DMS 273 (cell line): ENCODE data around the gene ATG9A.
A peak's percentile ranks its signal among the peaks of the same experiment; 100 is the strongest.
"Not testable (repeated sequence)": the region's sequence is repeated elsewhere in the genome, so short reads cannot be mapped to it uniquely, and the experiment has no call there.

Source experiments
- DNase-seq: peaks from one replicate; lab custom pipeline; 2025; ENCODE audit not compliant: unreplicated experiment; lab: John Stamatoyannopoulos, UW

The ATG9A gene, protein sequence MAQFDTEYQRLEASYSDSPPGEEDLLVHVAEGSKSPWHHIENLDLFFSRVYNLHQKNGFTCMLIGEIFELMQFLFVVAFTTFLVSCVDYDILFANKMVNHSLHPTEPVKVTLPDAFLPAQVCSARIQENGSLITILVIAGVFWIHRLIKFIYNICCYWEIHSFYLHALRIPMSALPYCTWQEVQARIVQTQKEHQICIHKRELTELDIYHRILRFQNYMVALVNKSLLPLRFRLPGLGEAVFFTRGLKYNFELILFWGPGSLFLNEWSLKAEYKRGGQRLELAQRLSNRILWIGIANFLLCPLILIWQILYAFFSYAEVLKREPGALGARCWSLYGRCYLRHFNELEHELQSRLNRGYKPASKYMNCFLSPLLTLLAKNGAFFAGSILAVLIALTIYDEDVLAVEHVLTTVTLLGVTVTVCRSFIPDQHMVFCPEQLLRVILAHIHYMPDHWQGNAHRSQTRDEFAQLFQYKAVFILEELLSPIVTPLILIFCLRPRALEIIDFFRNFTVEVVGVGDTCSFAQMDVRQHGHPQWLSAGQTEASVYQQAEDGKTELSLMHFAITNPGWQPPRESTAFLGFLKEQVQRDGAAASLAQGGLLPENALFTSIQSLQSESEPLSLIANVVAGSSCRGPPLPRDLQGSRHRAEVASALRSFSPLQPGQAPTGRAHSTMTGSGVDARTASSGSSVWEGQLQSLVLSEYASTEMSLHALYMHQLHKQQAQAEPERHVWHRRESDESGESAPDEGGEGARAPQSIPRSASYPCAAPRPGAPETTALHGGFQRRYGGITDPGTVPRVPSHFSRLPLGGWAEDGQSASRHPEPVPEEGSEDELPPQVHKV

DNA sequence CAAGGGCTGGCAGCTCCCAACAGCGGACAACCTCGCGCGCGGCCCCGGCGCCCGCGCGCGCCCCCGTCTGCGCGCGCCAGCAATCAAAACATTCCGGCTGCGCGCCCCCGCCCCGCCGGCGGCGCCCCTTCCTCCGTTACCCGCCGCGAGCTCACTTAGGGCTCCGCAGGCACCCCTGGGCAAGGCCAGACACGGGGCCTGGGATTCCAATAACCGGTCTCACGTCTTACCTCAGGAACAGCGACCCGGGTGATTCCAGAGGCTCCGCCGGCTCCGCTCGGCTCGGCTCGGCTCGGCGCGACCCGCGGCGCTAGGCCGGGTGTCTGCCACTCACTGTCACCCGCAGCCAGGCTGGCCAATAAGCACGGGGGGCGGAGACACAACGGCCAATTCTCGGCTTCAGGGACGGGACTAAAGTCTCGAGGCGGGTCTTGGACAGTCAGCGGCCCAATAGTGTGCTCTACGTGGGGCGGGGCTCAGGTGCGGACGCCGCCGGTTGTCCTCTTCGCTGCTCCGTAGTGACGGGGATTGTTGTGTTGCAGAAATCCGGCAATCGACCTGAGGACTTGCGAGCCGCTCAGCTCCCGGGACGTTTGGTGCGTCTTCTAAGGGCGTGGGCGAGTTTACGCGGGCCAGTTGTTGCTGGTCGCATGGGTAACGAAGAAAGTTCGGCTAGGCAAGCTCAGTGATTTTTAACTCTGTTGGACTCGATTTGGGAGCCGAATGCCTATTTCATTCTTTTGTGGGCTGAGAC lies at the start of gene ATG9A, which contains the start of gene ANKZF1:
TSS of gene ATG9A (minus strand) at position 332 of the 754 bp plus-strand sequence. CDS start 1,612 bp downstream, outside the sequence.
TSS of gene ANKZF1 (plus strand) at position 502 of the 754 bp plus-strand sequence. CDS start 452 bp downstream, outside the sequence.
- DNase-seq, result peak; percentile 99

DNA sequence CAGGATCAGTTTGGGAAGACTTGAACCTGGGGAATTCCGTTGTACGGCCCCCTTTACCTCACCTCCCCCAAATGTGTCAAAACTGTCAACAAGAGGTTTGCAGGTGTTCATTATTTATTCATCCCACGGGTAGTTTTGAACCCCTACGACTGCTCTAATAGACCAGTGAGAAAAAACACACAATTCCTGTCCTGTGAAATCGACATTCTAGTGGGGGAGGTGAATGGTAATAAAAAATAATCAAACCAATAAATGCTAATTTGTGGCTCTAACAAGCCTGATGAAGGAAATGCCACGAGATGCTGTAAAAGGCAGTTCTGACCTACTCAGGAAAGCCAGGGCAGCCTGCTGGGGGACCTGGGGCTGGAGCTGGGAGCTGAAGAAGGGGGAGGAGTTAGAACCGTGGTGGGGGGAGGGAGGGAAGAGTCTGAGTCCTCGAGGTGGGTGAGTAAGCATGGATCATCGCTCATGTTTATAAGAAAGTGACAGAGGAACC lies 49.3 kb upstream of the ATG9A start:
- no peak for DNase-seq

DNA sequence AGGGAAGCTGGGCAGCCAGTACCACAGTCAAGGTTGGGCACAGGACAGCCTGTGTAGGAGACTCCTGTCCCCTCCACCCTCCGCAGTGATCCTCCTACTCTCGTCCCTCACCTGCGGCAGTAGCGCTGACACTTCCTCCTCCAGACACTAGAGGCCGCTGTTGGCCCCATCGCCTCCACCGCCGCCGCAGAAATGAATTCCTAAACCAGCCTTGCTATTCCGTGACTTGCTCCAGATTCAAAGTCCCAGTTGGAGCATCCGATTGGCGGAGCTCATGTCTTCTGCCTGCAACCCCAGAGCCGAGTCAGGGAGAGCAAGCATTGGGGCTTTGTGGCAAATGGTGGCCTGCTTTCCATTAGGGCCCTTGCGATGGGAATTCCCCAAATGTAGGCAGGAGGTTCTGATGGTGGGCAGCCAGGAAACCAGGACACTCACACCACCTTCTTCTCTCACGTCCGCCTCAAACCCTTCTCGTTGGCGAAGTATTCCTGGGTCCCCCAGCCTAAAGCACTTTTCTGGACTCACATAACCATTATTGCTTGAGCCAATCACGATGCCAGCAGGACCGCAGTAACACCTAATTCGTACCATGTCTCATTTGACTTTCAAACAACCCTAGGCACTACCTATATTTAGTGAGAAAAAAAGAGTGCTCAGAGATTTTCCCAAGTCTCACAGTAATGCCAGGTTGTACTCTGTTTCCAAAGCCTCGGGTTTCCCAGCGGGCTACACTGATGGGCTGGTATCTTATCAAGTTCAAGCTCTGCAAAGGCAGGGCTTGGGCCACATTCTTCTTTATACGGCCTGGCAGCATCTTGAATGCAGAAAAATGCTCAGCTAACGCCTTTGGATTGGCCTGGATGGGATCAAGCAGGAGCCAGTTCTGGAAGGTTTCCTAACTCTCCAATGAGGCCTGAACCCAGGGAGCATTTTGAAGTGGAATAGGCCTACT lies 48.5 kb upstream of the ATG9A start:
- DNase-seq, result peak; percentile 88

DNA sequence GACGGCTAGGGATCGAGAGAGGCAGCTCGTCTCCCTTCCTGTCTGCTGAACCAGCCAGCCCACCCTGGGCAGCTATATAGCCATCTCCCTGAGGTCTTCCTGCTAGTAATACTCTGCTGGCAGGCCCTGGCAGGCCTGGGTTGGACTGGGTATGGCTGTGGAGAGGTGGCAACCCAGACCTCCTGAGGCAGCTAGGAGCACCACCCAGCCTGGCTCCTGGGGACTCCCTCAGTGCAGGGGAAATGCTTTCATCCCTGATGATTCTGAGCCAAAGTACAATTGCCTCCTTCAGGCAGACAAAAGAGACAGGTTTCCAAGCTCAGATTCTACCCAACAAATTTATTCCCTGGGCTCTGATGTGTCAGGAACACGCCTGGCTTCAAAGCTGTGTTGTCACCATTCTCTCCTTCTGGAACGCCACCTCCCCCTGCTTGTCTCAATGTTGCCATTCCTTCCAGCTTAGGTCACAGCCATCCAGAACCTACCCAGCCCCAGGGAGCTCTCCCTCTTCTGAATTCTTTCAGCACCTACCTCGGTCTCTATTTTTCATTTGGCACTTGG lies 45.0 kb upstream of the ATG9A start:
- DNase-seq, result peak; percentile 60

DNA sequence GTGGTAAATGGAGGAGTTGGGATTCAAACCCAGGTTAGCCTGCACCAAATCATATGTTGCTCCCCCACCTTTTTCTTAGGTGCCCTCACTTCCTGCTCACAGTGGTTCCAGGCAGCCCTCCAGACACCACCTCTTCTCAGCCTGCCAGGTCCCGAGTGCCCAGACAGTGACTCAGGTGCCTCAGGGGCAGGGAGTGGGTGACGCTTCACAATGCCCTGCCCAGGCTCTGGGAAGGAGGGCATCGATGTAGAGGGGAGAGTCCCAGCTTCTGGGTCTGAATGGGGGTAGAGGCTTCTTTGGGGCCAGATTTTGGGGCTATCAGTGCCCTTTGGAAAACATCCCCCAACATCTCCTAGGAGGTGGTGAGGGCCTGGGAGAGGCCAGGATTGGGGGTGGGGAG lies 44.5 kb upstream of the ATG9A start:
- no peak for DNase-seq

DNA sequence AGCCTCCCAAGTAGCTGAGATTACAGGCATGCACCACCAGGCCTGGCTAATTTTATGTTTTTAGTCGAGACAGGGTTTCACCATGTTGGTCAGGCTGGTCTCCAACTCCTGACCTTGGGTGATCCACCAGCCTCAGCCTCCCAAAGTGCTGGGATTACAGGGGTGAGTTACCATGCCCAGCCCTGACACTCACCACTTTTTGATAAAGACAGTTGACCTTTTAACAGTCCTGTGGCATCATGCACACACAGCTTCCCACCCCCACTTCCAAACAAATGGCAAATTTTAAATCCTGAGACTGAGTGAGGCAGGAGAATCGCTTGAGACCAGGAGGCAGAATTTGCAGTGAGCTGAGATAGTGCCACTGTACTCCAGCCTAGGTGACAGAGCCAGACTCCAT lies 43.6 kb upstream of the ATG9A start:
- no peak for DNase-seq

DNA sequence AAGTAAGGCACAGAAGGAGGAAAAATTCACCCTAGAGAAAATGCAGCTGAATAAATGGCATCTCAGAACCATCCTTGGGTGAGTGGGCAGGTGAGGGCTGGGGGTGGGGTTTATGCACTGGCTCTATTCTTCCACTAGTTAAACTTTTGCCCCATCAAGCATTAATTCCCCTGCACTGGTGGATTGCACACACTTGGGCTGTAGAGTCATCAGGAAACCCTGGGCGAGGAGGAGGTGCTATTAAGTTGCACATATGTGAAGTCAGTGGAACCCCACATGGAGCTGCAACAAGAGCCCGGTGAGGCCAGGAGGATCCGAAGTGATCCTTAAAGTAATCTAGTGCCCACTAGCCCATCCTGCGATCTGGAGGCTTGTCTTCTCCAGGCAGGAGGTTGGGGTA lies 42.9 kb upstream of the ATG9A start:
- DNase-seq, result no peak

DNA sequence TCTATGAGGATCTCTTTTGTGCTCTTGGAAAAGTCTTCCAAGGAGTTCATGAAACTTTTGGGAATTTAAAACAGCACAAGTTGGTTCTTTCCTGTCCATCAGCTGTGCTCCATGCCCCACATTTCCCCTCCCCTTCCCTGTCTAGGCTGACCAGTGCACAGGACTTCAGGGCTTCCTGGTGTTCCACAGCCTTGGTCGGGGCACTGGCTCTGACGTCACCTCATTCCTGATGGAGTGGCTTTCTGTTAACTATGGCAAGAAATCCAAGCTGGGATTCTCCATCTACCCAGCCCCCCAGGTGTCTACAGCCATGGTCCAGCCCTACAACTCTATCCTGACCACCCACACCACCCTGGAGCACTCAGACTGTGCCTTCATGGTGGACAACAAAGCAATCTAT lies 41.6 kb upstream of the ATG9A start:
- DNase-seq, result no peak

DNA sequence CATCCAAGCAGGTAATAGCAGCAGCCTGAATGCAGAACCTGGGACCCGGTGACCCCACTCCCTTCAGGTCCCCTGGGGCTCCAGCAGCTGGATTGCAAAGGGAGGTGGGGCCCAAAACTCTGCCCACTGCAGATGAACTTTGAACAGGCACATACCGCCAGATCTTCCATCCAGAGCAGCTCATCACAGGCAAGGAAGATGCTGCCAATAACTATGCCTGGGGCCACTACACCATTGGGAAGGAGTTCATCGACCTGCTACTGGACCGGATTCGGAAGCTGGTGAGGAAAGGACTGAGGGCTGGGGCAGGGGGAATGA lies 40.6 kb upstream of the ATG9A start:
- DNase-seq, result no peak

DNA sequence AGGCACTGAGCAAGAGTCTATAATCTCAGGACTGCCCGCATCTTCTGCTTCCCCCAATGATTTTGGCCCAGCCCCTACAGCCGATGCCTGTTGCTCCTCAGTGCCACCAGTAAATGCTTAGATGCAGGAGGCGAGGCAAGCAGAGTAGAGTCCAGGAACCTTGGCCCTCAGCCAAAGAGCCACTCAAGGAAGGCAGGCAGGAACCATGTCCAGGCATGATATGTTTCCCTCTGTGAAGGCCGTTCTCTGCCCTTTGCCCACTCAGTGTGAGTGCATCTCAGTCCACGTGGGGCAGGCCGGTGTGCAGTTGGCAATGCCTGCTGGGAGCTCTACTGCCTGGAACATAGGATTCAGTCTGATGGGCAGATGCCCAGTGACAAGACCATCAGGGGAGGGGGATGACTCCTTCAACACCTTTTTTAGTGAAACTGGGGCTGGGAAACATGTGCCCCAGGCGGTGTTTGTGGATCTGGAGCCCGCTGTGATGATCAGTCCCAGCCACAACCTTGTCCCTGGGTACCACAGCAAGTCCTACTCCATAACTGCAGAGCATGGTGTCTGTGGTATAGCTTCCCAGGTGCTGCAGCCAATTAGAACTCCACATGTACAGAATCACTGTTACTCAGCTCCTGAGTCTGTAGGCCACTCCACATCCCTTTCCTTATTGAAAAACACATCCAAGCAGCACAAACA lies 40.1 kb upstream of the ATG9A start:
- peak; percentile 29 for DNase-seq

DNA sequence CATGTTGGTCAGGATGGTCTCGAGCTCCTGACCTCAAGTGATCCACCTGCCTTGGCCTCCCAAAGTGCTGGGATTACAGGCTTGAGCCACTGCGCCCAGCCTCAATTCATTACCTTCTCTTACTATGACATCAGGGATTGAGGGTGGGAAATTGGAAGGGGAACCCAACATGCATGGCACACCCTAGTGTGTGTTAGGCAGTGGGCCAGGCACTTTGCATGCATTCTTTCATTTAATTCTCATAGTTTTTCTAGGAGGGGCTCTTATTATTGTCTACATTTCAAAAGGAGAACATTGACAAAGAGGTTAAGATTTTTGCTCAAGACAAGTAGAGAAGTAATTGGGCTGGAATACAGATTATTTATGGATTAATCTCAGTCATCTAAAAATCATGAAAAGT lies 38.9 kb upstream of the ATG9A start:
- DNase-seq, result no peak

DNA sequence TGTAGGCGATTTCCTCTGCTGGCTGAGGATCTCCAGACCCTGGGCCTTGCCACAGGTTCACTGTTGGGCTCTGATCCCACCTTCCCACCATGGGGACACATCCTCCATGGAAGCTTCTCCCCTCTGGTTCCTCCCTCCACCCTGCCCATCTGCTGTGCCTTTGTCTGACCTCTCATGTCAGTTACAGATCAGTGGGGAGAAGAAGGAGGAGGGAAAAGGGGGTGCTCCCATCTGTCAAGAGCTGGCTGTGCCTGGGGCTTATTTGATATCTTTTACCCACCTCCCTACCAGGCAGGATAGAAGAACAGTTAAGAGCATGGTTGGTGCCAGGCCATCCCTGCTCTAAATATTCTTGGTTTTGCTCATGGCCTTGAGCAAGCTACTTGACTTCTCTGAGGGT lies 37.5 kb upstream of the ATG9A start:
- peak; percentile 50 for DNase-seq

DNA sequence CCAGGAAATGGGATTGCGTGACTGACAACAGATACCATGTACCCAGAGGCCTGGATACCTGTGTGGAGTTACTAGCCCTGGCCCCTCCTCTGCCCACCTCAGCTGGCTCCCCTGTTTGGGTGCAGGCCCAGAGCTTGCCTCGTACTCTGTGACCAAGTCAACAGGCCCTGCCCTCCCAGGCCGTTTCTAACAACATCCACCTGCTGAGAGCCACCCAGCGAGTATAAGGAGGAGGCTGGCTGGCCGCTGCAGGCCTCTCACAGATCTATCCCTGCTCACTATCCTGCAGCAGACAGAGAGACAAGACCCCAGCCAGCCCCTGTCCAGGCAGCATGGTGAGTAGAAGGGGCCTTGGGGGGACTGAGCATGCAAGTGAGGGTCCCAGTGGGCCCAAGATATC lies 36.8 kb upstream of the ATG9A start:
- DNase-seq, result no peak

DNA sequence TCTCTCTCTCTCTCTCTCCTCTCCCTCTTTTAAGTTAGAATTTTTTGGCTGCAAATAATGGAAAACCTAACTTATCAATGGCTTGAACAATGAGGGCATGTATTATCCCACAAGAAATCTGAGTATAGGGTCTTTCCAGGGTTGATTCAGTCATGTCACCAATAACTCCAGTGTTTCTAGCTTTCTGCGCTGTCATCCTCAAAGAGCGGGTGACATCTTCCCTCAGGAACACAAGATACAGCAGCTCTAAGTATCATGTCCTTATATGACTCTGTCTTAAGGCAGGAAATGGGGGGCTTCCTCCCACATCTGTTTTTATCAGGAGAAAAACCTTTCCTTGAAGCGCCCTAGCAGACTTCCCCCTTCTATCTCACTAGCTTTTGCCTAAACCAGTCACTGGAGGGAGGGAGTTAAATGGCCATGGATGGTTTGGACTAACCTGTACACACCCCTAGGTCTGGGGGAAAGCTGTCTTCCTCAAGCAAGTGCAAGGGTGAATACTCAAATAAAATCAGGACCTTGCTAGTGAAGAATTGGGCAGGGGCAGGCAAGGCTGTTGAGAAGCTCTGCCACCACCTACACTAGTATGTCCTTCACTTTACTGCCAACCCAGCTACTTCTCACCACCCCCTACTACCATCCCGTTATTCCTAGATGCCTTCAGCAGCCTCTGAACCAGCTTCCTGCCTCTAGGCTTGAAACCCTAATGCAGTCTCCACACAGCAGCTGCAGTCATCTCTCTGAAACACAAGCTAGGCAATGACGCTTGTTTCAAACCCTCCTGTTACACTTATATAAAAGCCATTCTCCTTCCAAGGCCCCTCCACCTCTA lies 31.8 kb upstream of the ATG9A start:
- no peak for DNase-seq

DNA sequence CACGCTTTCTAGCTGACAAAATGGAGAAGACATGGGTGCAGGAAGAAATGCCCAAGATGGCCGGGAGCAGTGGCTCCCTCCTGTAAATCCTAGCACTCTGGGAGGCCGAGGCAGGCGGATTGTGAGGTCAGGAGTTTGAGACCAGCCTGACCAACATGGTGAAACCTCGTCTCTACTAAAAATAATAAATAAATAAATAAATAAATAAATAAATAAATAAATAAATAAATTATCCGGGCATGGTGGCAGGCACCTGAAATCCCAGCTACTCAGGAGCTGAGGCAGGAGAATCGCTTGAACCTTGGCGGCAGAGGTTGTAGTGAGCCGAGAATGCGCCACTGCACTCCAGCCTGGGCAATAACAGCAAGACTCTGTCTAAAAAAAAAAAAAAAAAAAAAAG lies 29.5 kb upstream of the ATG9A start:
- not testable (repeated sequence) for DNase-seq

DNA sequence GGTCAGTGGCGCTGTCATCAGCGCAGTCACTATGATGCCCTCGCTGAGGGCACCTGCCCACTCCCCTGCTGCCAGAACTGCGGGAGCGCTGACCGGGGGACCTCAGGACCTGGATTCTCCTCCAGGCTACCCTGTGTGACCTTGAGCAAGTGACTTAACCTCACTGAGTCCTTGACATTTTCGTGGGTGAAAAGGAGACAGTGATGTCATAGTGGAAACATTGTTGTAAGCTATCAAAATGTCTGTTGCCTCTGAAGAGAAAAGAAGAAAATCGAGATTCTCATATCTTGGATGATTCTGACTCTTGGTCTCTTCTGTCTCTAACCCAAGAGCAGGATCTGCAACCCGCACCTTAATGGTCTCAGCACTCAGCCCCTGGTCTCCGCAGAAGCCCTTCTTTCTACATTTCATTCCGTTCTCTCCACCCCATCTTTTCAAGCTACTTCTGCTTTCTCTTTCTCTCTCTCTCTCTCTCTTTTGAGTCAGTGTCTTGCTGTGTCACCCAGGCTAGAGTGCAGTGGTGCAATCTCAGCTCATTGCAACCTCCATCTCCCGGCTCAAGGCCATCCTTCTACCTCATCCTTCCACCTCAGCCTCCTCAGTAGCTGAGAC lies 25.3 kb upstream of the ATG9A start:
- DNase-seq, result no peak

DNA sequence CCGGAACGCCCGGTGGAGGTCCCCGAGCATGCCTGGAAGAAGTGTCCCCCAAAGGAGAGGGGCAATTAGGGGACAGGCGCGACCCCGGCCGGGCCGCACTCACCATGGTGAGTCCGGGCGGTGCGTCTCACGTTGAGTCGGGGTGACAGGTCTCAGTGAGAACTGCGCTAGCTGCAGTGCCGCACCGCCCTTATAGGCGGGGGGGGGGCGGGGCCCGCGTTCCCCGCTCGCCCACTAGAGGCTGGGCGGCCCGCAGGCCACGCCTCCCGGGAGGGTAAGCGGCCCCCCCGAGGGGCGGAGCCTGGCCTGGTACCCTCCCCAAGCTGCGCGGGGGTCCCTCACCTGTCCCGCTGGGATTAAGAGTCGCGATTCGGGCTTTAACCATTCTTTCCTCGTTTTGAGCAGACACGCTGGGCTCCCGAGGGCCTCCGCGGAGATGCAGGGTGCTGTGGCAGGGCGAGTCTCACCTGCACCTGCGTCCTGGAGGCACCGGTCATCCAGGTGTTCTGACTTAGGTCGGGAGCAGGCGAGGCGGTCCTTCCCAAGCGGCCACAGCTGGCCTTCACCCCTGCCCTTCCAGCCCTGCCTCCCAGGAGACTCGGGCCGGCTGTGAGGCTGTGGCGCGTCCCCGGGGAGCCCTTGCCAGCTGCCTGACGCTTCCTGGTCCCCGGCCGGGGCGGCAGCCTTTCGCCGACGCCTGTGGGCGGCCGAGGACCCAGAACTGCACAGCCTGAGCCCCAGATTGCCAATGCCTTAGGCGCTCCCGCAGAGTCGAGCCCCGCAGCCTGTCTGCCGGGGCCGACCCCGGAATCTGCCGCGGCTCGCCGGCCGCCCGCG lies 24.5 kb upstream of the ATG9A start, which contains the start of gene TUBA4A:
TSS of gene TUBA4A (minus strand) at position 166 of the 837 bp plus-strand sequence. CDS start at position 106, 60 bp downstream.
- peak; percentile 95 for DNase-seq
